Vagina (tissue), 2 donors: ENCODE data around the gene DTX3L. TPM values are rescaled to one million over a fixed set of nuclear protein-coding genes. Genes with fewer than 3 reads are reported as not detected.
"Not testable (repeated sequence)": the region's sequence is repeated elsewhere in the genome, so short reads cannot be mapped to it uniquely, and the experiment has no call there.

Experiments used
- DNase-seq, 2 donors: peaks; one replicate each; pipeline ENCODE4 v3.0.0-alpha.2; 2017; ENCODE audit errors: extremely low spot score in 2 of 2
- H3K27ac ChIP-seq: fragments of 200-600 bp; sonication (generic); one replicate; pipeline ENCODE4 v1.5.1; 2019
- H3K27me3 ChIP-seq: fragments of 200-600 bp; sonication (generic); one replicate; pipeline ENCODE4 v1.5.1; 2019
- H3K36me3 ChIP-seq, 2 donors: fragments of 200-600 bp; sonication (generic); one replicate each; pipeline ENCODE4 v1.5.1; 2017 to 2019
- H3K4me1 ChIP-seq: fragments of 200-600 bp; sonication (generic); one replicate; pipeline ENCODE4 v1.5.1; 2019
- H3K4me3 ChIP-seq, 2 donors: fragments of 200-600 bp; sonication (generic); 1 replicate in 1 of 2; 2 replicates in 1 of 2; pipeline ENCODE4 v1.5.1; 2016 to 2019
- H3K9me3 ChIP-seq: fragments of 200-600 bp; sonication (generic); one replicate; pipeline ENCODE4 v1.5.1; 2019
- CTCF ChIP-seq, 3 experiments: fragments of 450-650 bp in 2 of 3; fragments of 200-600 bp in 1 of 3; sonication (generic) in 1 of 3; IDR thresholded peaks; one replicate each; pipeline ENCODE4 v1.5.1; 2017 to 2019; ENCODE audit warnings: antibody characterized with exemption in 3 of 3, mild to moderate bottlenecking in 2 of 3, moderate library complexity in 2 of 3
- POLR2A ChIP-seq, 2 donors: fragments of 450-650 bp; IDR thresholded peaks; one replicate each; pipeline ENCODE4 v1.6.1; 2017; ENCODE audit warnings: antibody characterized with exemption in 2 of 2, mild to moderate bottlenecking in 2 of 2, moderate library complexity in 2 of 2
- POLR2AphosphoS5 ChIP-seq, 2 donors: sonication (generic); formaldehyde crosslinking; IDR thresholded peaks; one replicate each; pipeline ENCODE4 v1.9.0; 2017; ENCODE audit warnings: antibody characterized with exemption in 2 of 2, mild to moderate bottlenecking in 2 of 2, low read depth in 1 of 2; ENCODE audit not compliant: insufficient read depth in 1 of 2
- intact Hi-C: fragments of 100-400 bp; cut with DNase I; formaldehyde crosslinking; loops from one replicate; pipeline ENCODE4 v1.15.1; 2023
- total RNA-seq: library from RNA; depleted of rRNA; stranded (reverse); fragments of >200 nt; gene quantifications from one replicate; pipeline ENCODE4 v1.2.3, GENCODE V29; 2016

Gene DTX3L
- total RNA-seq, 1 donor from 2014 or later, result 17.7 TPM

- no peaks in the 10 kb centered on the region for H3K9me3 ChIP-seq
- intact Hi-C loops, result no loop called here
- no peak for DNase-seq
- no peak overlapping the region for H3K4me3 ChIP-seq
- no peaks in the 10 kb centered on the region for H3K27me3 ChIP-seq
- no peak overlapping the region for H3K27ac ChIP-seq
- H3K36me3 ChIP-seq, result peaks cover 0 to 26% of the 10 kb centered on the region in 2 donors
- no peak for TF ChIP-seq CTCF (IDR thresholded peaks at IDR 0.05)
- no peak for TF ChIP-seq POLR2A (IDR thresholded peaks at IDR 0.05)
- H3K4me1 ChIP-seq, result peaks cover 19% of the 10 kb centered on the region
Observed at GRCh38 chr3:122559906-122560305, 4.2 kb upstream of the DTX3L start.

GRCh38 chr3:122560680-122561079 is 3.5 kb upstream of the DTX3L start:
- H3K27me3 ChIP-seq, result no peaks in the 10 kb centered on the region
- TF ChIP-seq POLR2A (IDR thresholded peaks at IDR 0.05), result no peak
- TF ChIP-seq CTCF (IDR thresholded peaks at IDR 0.05), result peak in 1 of 3 experiments; percentile 48
- peak in 1 of 2 donors; percentile 52 for TF ChIP-seq POLR2AphosphoS5 (IDR thresholded peaks at IDR 0.05; ENCODE audit: insufficient read depth in 1 of 2, low read depth in 1 of 2)
- H3K4me3 ChIP-seq, result no peak overlapping the region
- no peaks in the 10 kb centered on the region for H3K9me3 ChIP-seq
- intact Hi-C loops, result no loop called here
- no peak for DNase-seq
- H3K36me3 ChIP-seq, result peaks cover 0 to 18% of the 10 kb centered on the region in 2 donors
- H3K4me1 ChIP-seq, result peaks cover 26% of the 10 kb centered on the region
- no peak overlapping the region for H3K27ac ChIP-seq

- no peak for DNase-seq
- H3K9me3 ChIP-seq, result no peaks in the 10 kb centered on the region
- H3K36me3 ChIP-seq, result peaks cover 0 to 22% of the 10 kb centered on the region in 2 donors
- intact Hi-C loops, result no loop called here
- peaks cover 29% of the 10 kb centered on the region for H3K4me1 ChIP-seq
- no peaks in the 10 kb centered on the region for H3K27me3 ChIP-seq
- peak overlapping the region; percentile 90 to 98 for H3K4me3 ChIP-seq
- TF ChIP-seq CTCF (IDR thresholded peaks at IDR 0.05) (no peak), POLR2A (IDR thresholded peaks at IDR 0.05) (no peak), POLR2AphosphoS5 (IDR thresholded peaks at IDR 0.05; ENCODE audit: insufficient read depth in 1 of 2, low read depth in 1 of 2) (no peak)
- peak overlapping the region; percentile 97 for H3K27ac ChIP-seq
Observed at GRCh38 chr3:122562923-122563716, 1.0 kb upstream of the DTX3L start.

GRCh38 chr3:122563717-122564025 is 467 bp upstream of the DTX3L start:
- Histone ChIP-seq H3K9me3 (no peaks in the 10 kb centered on the region), H3K27ac (peak overlapping the region; percentile 97), H3K4me3 (peak overlapping the region; percentile 90 to 98), H3K4me1 (peaks cover 29% of the 10 kb centered on the region), H3K36me3 (peaks cover 0 to 21% of the 10 kb centered on the region in 2 donors), H3K27me3 (no peaks in the 10 kb centered on the region)
- DNase-seq, result no peak
- TF ChIP-seq POLR2A (IDR thresholded peaks at IDR 0.05) (no peak), POLR2AphosphoS5 (IDR thresholded peaks at IDR 0.05; ENCODE audit: insufficient read depth in 1 of 2, low read depth in 1 of 2) (no peak), CTCF (IDR thresholded peaks at IDR 0.05) (no peak)
- intact Hi-C loops, result loop anchor here (2.0 kb wide), 1 partner anchor 117 kb away; the partner anchor contains the start of gene PARP14

- H3K4me3 ChIP-seq, intact Hi-C loops, H3K27ac ChIP-seq, DNase-seq, H3K27me3 ChIP-seq, H3K9me3 ChIP-seq: not testable (repeated sequence)
- Histone ChIP-seq H3K36me3 (peaks cover 0 to 20% of the 10 kb centered on the region in 2 donors), H3K4me1 (peaks cover 27% of the 10 kb centered on the region)
Observed at GRCh38 chr3:122568131-122568530, 4.0 kb downstream of the DTX3L start.
